Natural killer cell (primary cell): ENCODE data around the gene RARB. TPM values are rescaled to one million over a fixed set of nuclear protein-coding genes. Genes with fewer than 3 reads are reported as not detected.

ENCODE experiments used
- ATAC-seq, 3 donors: fragments of 150-1000 bp in 2 of 3; fragments of 200-7000 bp in 1 of 3; cut with Tn5 transposase; 1 replicate in 1 of 3; 2 replicates in 2 of 3; pipeline ENCODE4 v1.10.0; 2021; ENCODE audit warnings: mild to moderate bottlenecking in 2 of 3, moderate library complexity in 2 of 3
- DNase-seq, 2 donors: peaks; one replicate each; pipeline versions ENCODE4 v3.0.0 to v3.0.0-alpha.2; 2013 to 2021; ENCODE audit warnings: mixed read lengths in 1 of 2
- H3K27ac ChIP-seq: one replicate; pipeline ENCODE4 v1.5.1; 2013; ENCODE audit warnings: mild to moderate bottlenecking, low read length
- H3K27me3 ChIP-seq: one replicate; pipeline ENCODE4 v1.6.1; 2013; ENCODE audit warnings: low read length; ENCODE audit not compliant: control insufficient read depth, insufficient read depth
- H3K36me3 ChIP-seq: one replicate; pipeline ENCODE4 v1.6.1; 2013; ENCODE audit warnings: low read length; ENCODE audit not compliant: control insufficient read depth, insufficient read depth
- H3K4me1 ChIP-seq: one replicate; pipeline ENCODE4 v1.6.1; 2013; ENCODE audit warnings: low read length; ENCODE audit not compliant: control insufficient read depth, insufficient read depth
- H3K4me3 ChIP-seq: one replicate; pipeline ENCODE4 v1.5.1; 2013; ENCODE audit warnings: low read length
- H3K9me3 ChIP-seq: one replicate; pipeline ENCODE4 v1.6.1; 2013; ENCODE audit warnings: low read length; ENCODE audit not compliant: control insufficient read depth, insufficient read depth
- H3K27ac Mint-ChIP-seq, 2 donors: one replicate each; pipeline ENCODE4 v1.8.0; 2022; ENCODE audit warnings: mild to moderate bottlenecking in 2 of 2, mixed read lengths in 2 of 2, moderate library complexity in 1 of 2
- H3K27me3 Mint-ChIP-seq, 2 donors: one replicate each; pipeline ENCODE4 v1.8.0; 2022; ENCODE audit warnings: low read depth in 2 of 2, mixed read lengths in 2 of 2
- H3K36me3 Mint-ChIP-seq: one replicate; pipeline ENCODE4 v1.8.0; 2022; ENCODE audit warnings: mixed read lengths
- H3K4me1 Mint-ChIP-seq, 2 donors: one replicate each; pipeline ENCODE4 v1.8.0; 2022; ENCODE audit warnings: mixed read lengths in 2 of 2
- H3K4me3 Mint-ChIP-seq: one replicate; pipeline ENCODE4 v1.8.0; 2022; ENCODE audit warnings: mild to moderate bottlenecking, moderate library complexity, mixed read lengths
- H3K9me3 Mint-ChIP-seq, 2 donors: one replicate each; pipeline ENCODE4 v1.8.0; 2022; ENCODE audit warnings: mixed read lengths in 2 of 2
- WGBS: methylation state at CpG from one replicate; pipeline ENCODE4 v1.1.7; 2013; ENCODE audit warnings: missing lambda C conversion rate; ENCODE audit not compliant: insufficient coverage; 5-methylcytosine and 5-hydroxymethylcytosine counted together
- intact Hi-C: fragments of 100-400 bp; cut with micrococcal nuclease; formaldehyde crosslinking; loops from one replicate; pipeline ENCODE4 v1.14.2; 2022
- total RNA-seq, 4 donors: library from RNA; stranded (reverse); fragments of 120-200 nt in 1 of 4; gene quantifications; one replicate each; pipeline versions ENCODE4 v1.2.3 to v1.2.4, GENCODE V29; 2013 to 2022
- TF ChIP-seq, protein P1 (sequence below): fragments of 200-600 bp; IDR thresholded peaks from one replicate; pipeline ENCODE4 v1.8.0; 2022; ENCODE audit warnings: antibody characterized with exemption

RARB gene
- total RNA-seq, 3 donors from 2014 or later (not counting 1 experiment from before 2014, with no cell fraction given) = not detected

DNA sequence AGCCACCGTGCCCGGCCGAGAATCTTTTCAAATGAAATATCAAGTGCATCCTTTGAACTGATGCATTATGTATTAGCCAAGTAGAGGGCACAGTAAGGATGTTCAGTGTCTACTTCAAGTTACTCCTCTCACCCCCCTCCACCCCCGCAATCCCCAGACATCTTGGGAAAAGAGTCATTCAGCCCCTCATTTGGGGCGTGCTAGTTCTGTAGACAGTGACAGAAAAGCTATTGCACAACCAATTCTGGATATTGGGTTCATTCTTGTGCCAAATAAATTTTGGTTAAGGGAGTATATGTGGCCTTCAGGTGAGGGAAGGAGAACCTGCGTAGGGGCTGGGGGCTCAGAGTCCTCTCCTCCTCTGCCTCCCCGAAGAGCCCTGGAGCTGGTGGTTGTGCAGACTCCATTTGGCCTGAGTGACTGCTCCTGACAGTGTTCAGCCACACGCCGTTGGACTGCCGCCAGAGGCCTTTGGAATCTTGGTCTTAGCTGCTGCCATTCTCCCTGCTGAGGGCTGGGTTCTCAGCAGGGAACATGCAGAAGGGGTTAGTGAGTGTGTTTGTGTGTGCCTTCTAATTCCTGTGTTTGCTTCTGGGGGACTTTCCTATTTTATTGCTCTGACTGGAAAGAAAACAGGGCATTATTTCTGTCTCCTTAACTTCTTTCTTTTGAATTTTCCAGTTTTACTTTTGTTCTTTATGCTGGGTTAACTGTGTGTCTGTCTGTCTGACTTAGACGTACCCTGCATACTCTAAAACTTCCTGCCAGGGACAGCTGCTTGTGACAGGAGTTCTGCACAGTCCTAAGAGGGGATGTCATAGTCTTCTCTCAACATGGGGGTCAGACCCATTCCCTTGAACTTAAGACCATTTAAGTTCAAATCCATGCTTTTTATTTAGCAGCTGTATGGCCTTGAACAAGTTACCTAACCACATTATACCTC is 21.0 kb downstream of the RARB start:
- H3K27ac ChIP-seq = no peak overlapping the region
- WGBS = 80% methylated on average over 11 of the region's 11 CpGs
- H3K9me3 ChIP-seq = no peaks in the 10 kb centered on the region
- DNase-seq = no peak
- no peaks in the 10 kb centered on the region for H3K36me3 ChIP-seq
- H3K4me3 ChIP-seq = no peak overlapping the region
- H3K4me1 ChIP-seq = no peaks in the 10 kb centered on the region
- Mint-ChIP-seq H3K27ac (no peak overlapping the region), H3K36me3 (no peaks in the 10 kb centered on the region), H3K27me3 (peaks cover 0 to 3% of the 10 kb centered on the region in 2 donors), H3K4me1 (no peaks in the 10 kb centered on the region), H3K9me3 (no peaks in the 10 kb centered on the region), H3K4me3 (no peak overlapping the region)
- no peak for ATAC-seq
- no peaks in the 10 kb centered on the region for H3K27me3 ChIP-seq
- TF ChIP-seq, protein P1, sequence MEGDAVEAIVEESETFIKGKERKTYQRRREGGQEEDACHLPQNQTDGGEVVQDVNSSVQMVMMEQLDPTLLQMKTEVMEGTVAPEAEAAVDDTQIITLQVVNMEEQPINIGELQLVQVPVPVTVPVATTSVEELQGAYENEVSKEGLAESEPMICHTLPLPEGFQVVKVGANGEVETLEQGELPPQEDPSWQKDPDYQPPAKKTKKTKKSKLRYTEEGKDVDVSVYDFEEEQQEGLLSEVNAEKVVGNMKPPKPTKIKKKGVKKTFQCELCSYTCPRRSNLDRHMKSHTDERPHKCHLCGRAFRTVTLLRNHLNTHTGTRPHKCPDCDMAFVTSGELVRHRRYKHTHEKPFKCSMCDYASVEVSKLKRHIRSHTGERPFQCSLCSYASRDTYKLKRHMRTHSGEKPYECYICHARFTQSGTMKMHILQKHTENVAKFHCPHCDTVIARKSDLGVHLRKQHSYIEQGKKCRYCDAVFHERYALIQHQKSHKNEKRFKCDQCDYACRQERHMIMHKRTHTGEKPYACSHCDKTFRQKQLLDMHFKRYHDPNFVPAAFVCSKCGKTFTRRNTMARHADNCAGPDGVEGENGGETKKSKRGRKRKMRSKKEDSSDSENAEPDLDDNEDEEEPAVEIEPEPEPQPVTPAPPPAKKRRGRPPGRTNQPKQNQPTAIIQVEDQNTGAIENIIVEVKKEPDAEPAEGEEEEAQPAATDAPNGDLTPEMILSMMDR = no peak
- intact Hi-C loops = loop anchor here (5.0 kb wide), 1 partner anchor 1462 kb away; no protein-coding TSS in a partner anchor

DNA sequence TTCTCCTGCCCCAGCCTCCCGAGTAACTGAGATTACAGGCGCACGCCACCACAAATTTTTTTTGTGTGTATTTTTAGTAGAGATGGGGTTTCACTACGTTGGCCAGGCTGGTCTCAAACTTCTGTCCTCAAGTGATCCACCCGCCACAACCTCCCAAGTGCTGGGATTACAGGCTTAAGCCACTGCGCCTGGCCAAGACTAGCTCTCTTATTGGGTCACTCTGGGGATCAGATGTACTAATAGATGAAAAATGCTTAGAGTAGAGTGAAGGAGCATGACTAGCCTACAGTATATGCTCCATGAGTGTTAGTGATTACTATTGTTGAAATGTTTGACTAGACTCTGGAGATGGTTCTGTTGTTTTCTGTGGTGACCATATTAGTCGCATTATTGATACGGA is 21.8 kb downstream of the RARB start:
- no peaks in the 10 kb centered on the region for H3K9me3 Mint-ChIP-seq
- H3K4me3 Mint-ChIP-seq = no peak overlapping the region
- no peaks in the 10 kb centered on the region for H3K36me3 ChIP-seq
- H3K36me3 Mint-ChIP-seq = no peaks in the 10 kb centered on the region
- H3K9me3 ChIP-seq = no peaks in the 10 kb centered on the region
- no peak overlapping the region for H3K27ac Mint-ChIP-seq
- peaks cover 0 to 3% of the 10 kb centered on the region in 2 donors for H3K27me3 Mint-ChIP-seq
- no peaks in the 10 kb centered on the region for H3K4me1 ChIP-seq
- no peak for DNase-seq
- TF ChIP-seq, protein P1 = no peak
- intact Hi-C loops = loop anchor here (5.0 kb wide), 1 partner anchor 1463 kb away; no protein-coding TSS in a partner anchor
- H3K27me3 ChIP-seq = no peaks in the 10 kb centered on the region
- H3K4me3 ChIP-seq = no peak overlapping the region
- no peaks in the 10 kb centered on the region for H3K4me1 Mint-ChIP-seq
- ATAC-seq = no peak
- H3K27ac ChIP-seq = no peak overlapping the region
- WGBS = 91% methylated on average over 6 of the region's 8 CpGs

DNA sequence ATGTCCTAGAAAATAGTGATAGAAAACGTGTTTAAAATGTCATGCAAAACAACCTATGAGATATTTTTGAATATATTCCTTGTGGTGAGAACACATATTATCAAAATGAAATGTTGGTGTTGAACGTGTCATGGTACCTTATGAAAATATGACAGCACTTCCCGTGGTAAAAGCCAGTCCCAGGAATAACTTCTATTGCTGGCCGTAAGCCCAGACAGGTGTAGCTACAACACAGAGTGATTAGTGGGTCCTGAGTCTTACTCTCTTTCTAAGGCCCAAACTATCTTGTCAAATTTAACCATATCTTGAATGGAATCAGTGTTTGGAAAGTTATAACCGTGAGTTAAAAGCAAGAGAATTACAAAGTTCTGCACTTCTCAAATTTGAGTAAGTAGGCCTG is 24.1 kb downstream of the RARB start:
- Mint-ChIP-seq H3K4me1 (no peaks in the 10 kb centered on the region), H3K4me3 (no peak overlapping the region), H3K9me3 (no peaks in the 10 kb centered on the region), H3K36me3 (no peaks in the 10 kb centered on the region), H3K27me3 (peaks cover 0 to 3% of the 10 kb centered on the region in 2 donors), H3K27ac (no peak overlapping the region)
- TF ChIP-seq, protein P1 = no peak
- Histone ChIP-seq H3K4me1 (no peaks in the 10 kb centered on the region), H3K27ac (no peak overlapping the region), H3K9me3 (no peaks in the 10 kb centered on the region), H3K4me3 (no peak overlapping the region), H3K27me3 (no peaks in the 10 kb centered on the region), H3K36me3 (no peaks in the 10 kb centered on the region)
- DNase-seq = no peak
- WGBS = 77% methylated on average over 5 of the region's 5 CpGs
- no peak for ATAC-seq
- intact Hi-C loops = no loop called here
